ENCODE data around the gene ITGA2B.
A peak's percentile ranks its signal among the peaks of the same experiment; 100 is the strongest.
"Not testable (repeated sequence)": the region's sequence is repeated elsewhere in the genome, so short reads cannot be mapped to it uniquely, and the experiment has no call there.

The ITGA2B gene

DNA sequence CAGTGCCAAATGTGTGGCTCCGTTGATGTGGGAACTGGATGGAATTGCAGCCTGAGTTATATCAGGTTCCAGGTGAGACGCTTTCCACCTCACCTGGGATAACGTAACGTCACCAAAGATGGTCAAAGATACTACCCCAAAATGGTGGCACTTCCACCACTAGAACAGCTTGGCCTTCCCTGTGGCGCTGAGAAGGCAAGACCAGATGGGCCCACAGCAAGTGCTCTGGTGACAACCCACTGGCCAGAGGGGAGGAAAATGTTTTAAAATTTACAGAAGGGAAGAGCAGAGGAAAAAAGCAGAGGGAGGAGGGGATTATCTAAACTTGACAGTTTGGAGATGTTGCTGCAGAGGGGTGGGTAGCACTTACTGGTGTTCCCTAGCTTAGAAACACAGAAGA lies 7.5 kb upstream of the ITGA2B start:
- H3K4me3 ChIP-seq (ENCODE audit: low read length), result no peak overlapping the region

DNA sequence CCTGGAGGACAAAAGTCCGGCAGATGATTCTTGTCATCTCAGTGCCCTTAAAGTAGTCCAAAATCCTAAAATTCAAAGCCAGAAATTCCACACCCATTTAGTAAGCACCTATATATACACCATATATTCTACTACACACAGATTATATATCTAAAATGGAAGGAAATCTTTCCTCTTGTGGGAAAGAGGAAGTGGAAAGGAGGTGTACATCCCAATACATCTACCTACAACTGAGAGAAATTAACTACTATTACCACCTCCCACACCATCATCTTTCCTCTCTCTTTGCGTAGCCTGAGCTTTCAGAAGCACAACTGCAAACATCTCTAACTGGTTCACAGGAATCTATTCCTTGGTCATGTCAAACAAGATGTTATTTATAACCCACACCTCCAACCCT lies 5.4 kb upstream of the ITGA2B start:
- H3K4me3 ChIP-seq (ENCODE audit: low read length), result no peak overlapping the region
- DNase-seq (ENCODE audit: low read depth, low spot score), result no peak

More for the DNA sequence above, 7.5 kb upstream of the ITGA2B start:
- DNase-seq (ENCODE audit: low read depth, low spot score), result no peak

DNA sequence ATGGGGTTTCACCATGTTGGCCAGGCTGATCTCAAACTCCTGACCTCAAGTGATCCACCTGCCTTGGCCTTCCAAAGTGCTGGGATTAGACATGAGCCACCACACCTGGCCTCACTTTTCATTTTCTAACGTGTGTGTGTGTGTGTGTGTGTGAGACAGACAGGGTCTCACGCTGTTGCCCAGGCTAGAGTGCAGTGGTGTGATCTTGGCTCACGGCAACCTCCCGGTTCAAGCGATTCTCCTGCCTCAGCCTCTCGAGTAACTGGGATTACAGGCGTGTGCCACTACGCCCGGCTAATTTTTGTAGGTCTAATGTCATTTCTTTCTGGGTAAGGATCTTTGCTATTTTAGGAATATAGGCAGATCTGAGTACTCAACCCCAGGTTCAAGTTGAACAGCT lies 4.7 kb upstream of the ITGA2B start:
- H3K4me3 ChIP-seq (ENCODE audit: low read length); DNase-seq (ENCODE audit: low read depth, low spot score): not testable (repeated sequence)

DNA sequence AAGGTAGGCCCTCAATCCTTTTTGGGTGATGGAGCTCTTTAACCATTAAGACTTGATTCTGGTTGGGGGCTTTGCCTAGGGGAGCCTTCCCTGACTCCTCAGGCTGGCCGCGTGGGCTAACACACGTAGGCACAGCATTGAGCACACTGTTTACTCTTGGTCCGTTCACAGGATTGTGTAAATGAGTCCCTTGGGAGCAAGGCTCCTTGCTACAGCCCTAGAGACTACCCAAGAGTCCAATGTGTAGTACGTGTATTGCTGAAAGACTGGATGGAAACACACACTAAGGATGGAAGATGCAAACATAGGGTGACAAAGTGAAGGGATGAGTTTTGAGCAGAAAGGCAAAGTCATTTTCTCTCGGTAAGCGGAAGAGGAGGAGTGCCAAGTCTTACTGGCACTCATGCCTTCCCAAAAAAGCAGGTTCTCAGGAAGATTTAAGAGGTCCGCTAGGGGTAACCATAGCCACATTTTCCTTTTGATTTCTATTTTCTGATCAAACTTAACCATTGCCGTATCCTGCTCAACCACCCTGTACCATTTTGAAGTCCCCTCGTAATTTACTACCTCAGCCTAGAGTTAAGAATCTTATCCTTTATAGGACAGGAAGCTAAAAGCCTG lies 911 bp upstream of the ITGA2B start:
- no peak overlapping the region for H3K4me3 ChIP-seq (ENCODE audit: low read length)
- DNase-seq (ENCODE audit: low read depth, low spot score), result no peak

DNA sequence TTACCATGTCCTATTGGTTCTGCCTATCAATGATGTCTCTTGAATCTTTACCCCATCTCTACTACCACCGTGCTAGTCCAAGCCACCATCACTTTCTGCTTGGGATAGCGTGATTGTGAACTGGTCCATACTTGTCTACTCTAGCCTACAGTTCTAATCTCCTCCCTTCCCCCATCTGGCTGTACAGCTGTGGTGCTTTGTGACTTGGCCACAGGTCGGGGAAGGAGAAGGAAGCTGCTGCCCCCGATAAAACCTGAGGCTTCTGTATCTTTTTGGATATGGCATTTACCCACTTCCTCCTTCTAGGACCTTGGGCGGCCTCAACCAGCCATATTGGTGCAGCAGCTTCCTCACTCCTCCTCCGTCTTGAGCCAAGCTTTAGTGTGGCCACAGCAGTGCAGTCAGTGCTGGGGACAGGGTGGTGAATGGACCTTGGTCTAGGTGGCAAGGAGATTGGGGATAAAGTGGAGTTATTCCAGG lies 314 bp upstream of the ITGA2B start:
- H3K4me3 ChIP-seq (ENCODE audit: low read length), result no peak overlapping the region
- peak; percentile 38 for DNase-seq (ENCODE audit: low read depth, low spot score)

DNA sequence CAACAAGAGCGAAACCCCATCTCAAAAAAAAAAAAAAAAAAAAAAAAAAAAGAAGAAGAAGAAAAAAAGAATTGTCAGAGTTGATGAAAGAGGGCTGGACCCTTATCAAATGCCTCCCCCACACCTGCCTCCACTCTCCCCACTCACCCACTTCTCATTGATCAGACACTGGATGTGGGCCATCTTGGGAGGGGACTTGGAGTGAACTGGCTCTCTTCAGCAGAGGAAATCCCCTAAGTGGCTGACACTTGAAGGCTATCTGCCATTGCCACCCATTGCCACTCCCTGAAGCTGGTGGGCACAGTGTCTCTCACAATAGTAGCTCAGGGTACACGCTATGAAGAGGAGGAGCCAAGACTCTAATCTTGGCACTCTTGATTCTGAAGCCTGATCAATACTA lies 1.6 kb downstream of the ITGA2B start:
- DNase-seq (ENCODE audit: low read depth, low spot score), result no peak
- no peak overlapping the region for H3K4me3 ChIP-seq (ENCODE audit: low read length)

DNA sequence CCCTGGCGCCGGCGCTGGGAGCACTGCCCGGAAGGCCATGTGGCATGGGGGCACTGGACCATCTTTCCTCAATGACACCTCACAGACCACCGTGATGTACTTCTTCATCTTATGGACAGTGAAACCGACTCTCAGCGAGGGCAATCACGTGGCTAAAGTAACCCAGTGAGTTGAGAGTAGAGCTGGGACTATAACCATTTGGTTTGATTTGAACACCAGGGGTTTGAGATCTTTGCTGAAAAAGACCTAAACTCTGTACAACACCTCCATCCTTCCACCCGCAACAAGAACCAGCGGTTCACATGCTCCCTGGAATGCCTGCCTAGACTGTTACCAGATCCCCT lies 3.3 kb downstream of the ITGA2B start:
- H3K4me3 ChIP-seq (ENCODE audit: low read length), result no peak overlapping the region; the same call in 1 of the 2 replicates
- DNase-seq (ENCODE audit: low read depth, low spot score), result no peak

DNA sequence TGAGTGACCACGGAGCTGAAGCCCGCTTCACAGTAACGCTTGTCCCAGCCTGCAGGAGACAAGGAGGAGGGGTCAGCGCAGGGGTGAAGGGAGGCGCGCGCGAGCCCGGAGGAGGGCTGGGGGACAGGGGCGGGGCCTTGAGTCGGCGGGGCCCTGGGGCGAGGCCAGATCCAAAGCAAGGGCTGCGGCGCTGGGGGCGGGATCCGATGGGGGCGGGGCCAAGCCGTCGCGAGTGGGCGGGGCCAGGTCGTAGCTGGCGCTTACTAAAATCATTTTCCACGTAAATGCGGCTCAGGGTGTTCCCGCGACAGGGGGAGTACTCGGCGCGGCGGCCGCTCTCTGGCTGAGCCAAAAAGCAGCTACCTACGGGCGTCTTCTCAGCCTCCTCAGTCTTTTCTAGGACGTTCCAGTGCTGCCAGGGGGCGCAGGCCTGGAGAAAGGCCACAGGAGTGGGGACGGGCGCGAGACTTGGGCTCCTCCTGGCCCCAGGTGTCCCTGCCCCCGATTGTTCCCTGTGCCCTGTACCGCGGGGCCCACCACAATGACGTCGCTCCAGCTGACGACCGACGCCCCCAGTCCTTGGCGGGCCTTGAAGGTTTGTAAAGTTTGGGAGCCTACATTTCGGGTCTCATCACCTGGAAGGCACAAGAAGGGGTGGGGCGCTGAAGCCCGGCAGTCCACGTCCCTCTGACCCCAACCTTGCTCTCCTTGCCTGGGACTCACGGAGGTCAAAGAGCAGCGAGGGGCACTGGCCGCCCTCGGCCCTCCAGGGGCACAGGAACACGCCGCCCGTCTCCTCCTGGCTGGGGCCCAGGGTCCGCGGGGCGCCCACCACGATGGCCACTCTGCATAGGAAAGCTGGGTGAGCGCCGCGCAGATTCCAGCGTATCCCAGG lies 3.9 kb downstream of the ITGA2B start:
- DNase-seq (ENCODE audit: low read depth, low spot score), result peak; percentile 76
- peak overlapping the region; percentile 61 for H3K4me3 ChIP-seq (ENCODE audit: low read length)

DNA sequence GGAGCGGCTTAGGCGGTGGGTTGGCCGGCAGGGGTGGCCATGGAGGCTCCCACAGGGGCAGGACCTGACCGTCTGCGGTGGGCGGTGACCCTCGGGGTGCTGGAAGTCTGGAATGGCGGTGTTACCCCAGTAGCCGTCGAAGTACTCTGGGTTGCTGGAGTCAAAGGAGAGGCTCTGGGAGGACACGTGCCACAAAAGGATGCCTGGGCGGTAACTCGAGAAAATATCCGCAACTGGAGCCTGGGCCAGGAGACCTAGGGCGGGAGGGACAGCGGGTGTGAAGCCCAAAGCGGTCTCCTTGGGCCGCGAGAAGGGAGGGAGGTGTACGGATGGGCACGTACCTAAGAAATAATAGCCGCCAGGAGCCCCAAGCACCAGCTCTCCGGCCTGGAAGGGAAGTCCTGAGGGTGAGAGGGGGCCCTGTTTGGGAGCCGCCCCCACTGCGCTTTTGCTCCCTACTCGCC lies 4.6 kb downstream of the ITGA2B start:
- peak overlapping the region; percentile 61 for H3K4me3 ChIP-seq (ENCODE audit: low read length)
- DNase-seq (ENCODE audit: low read depth, low spot score), result no peak

DNA sequence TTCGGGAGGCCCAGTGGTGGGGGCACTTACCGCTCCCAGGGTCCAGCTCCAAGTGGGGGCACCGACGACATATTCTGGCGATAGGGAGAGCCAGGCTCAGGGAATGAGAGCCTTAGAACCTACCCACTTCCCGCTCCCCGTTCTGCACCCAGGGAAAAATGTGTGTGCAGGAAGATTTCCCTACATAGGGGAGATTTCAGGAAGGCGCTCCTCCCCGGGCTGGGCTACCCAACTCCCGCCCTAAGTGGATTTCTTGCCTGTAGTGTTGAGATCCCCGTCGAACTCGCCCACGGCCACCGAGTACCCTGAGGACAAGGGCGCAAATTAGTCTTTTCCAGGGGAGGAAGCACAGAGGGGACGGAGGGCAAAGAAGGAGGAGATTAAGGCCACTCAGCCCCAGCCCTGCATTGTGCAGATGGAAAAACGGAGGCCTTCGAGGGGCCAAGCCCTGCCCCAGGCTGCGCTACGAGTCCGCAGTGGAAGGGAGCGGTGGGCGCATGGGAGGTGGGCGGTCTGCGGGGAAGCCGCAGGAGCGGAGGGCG lies 5.1 kb downstream of the ITGA2B start:
- H3K4me3 ChIP-seq (ENCODE audit: low read length), result no peak overlapping the region
- no peak for DNase-seq (ENCODE audit: low read depth, low spot score)

DNA sequence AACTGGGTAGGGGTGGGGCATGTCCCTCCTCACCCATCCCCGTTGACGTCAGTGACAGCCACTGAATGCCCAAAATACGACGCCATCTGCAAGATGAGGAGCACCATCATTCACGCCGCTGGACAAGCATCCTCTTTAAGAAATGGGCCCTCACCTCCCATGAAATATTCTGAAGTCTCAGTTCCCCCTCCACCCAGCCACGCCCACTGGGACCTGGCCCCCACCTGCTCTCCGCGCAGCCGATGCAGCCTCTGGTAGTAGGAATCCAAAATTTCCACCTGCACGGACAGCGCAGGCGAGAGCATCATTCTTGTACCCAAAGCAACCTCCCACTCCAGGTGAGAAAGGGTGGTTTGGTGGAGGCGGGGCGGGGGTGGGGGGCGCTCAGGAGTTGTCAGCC lies 5.6 kb downstream of the ITGA2B start:
- no peak overlapping the region for H3K4me3 ChIP-seq (ENCODE audit: low read length)
- DNase-seq (ENCODE audit: low read depth, low spot score), result no peak

DNA sequence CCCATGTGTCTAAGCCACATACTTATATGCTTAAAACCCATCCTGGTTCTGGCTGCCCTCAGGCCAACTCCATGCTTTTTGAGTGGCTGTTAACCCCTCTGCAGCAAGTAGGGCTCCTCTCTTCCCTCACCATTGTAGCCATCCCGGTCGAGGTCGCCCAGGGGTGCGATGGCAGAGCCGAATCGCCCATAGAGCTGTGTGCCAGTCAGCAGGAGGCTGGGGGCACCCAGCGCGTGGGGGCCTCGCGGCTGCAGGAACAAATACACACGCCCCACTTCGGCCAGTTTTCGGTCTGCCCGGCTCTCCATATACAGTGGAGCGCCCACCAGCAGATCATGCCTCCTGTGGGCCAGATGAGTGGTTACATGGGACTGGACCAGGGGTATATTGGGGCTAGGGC lies 6.1 kb downstream of the ITGA2B start:
- DNase-seq (ENCODE audit: low read depth, low spot score), result no peak
- no peak overlapping the region for H3K4me3 ChIP-seq (ENCODE audit: low read length)

DNA sequence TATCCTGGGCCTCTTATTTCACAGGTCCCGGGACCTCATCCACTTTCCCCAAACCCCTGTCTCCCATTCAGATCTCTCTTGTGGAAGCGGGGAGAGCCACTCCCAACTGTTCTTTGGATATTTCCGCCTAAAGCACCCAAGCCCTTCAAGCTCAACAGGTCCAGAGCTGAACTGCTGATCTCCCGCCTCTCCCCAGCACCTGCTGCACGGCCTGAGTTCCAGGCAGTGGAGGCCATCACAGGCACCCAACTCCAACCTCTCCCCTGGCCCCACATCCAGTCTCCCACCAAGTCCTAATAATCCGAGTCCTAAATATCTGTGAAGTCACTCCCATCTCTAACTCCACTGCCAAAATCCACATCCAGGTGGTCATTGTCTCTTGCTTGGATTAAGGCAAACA lies 6.5 kb downstream of the ITGA2B start:
- H3K4me3 ChIP-seq (ENCODE audit: low read length), result no peak overlapping the region
- no peak for DNase-seq (ENCODE audit: low read depth, low spot score)

DNA sequence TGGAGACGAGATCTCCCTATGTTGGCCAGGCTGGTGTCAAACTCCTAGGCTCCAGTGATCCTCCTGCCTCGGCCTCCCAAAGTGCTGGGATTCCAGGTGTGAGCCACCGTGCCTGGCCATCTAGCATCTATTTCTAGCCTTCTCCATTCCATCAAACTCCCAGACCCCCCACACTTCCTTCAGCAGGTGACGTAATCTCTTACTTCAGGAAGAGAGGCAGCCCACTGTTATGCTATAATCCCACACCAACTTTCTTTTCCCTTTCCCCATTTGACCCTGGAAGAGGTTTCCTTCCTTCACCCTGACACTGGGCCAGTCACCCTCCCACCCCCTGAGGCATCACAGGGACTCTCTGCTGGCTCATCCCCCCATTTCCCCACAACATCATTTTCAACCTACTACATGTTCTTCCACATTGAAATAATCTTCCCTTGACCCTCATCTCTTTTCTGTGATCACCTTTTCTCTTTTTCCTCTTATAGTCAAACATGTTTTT lies 7.6 kb downstream of the ITGA2B start:
- DNase-seq (ENCODE audit: low read depth, low spot score), result no peak
- H3K4me3 ChIP-seq (ENCODE audit: low read length), result no peak overlapping the region

DNA sequence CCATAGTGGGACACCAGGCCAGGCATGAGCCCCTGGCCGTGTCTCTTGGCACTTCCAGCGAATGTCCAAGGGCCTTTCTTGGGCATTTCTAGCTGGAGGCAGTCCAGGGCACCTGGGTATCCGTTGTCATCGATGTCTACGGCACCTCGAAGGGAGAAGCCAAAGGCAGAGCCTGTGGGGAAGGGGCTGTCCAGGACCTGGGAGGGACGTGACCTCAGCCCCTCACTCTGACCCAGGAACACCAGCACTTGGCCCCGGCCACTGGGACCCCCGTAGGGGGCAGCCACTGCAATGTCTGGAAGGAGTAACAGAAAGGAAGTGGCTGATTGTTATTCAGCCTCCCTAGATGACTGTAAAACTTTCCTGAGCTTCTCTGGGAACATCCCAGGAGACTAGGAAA lies 8.7 kb downstream of the ITGA2B start:
- no peak overlapping the region for H3K4me3 ChIP-seq (ENCODE audit: low read length)
- no peak for DNase-seq (ENCODE audit: low read depth, low spot score)

DNA sequence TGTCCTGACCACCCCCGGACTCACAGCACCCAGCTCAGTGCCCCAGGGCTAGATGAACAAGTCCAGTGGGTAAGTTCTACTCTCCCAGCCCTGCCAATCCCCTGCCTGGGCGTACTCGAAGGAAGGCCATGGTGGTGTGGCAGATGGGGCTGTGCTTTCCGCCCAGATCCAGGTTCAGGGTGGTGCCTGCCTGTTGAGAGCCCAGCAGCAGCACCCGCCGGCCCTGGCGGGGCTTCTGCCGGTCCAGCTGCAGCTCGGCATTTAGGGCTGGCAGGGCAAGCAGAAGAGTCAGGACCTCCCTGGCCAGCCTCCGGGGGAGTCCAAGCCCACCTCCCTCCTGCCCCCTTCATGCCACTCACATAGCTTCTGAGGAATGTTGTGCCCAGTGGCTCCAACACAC lies 9.6 kb downstream of the ITGA2B start:
- DNase-seq (ENCODE audit: low read depth, low spot score), result no peak
- H3K4me3 ChIP-seq (ENCODE audit: low read length), result no peak overlapping the region

DNA sequence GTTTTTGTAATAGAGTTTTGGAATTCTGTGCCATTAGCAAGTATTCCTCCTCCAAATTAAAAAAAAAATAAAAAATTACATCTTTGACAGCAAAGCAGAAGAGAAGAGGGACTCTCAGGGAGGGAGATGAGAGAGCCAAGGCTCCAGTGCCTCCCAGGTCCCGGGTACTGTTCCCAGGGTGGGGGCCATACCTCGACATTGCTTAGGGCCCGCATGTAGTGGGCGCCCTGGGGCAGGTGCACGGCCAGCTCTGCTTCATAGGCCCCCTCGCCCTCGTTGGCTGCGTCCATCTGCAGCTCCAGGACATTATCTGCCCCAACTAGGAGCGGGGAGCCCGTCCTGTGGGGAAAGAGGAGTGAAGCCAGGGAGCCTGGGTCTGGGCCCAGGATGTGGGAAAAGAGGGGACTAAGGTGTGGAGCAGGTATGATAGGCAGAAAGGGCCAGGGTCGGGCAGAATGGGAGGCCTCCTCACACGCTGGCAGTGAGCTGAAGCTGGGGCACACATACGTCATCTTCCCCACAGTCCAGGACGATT lies 11.2 kb downstream of the ITGA2B start:
- no peak for DNase-seq (ENCODE audit: low read depth, low spot score)
- no peak overlapping the region for H3K4me3 ChIP-seq (ENCODE audit: low read length)

DNA sequence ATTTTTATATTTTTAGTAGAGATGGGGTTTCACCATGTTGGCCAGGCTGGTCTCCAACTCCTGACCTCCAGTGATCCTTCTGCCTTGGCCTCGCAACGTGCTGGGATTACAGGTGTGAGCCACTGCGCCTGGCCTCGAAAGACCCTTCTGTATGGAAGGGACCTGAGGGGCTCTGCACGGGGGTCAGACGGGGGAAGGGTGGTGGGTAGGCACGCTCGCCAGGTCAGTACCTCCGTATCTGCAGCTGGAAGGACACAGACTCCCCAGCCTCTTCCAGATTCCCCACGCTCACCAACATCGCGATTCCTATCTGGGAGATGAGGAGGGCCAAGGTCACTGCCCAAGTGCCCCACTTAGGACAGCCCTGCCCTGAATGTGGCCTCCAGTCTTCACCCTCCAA lies 12.7 kb downstream of the ITGA2B start:
- H3K4me3 ChIP-seq (ENCODE audit: low read length), result no peak overlapping the region

DNA sequence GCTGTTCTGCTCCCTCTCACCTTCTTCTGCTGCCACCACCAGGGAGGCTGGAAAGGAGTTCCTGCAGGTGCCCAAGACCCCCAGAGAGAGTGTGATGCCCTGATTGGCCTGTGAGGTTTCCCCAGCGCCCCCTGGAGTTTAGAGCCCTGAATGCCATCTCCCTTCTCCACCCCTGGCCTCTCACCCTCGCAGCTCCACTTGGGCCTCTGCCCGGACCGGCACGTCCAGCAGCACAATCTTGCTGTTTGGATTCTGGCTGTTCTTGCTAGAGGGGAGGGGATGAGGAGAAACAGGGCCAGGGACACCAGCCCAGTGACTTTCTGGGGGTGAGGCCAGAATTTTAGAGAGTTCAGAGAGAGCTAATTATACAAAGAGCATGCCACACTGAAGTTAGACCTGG lies 13.3 kb downstream of the ITGA2B start:
- no peak overlapping the region for H3K4me3 ChIP-seq (ENCODE audit: low read length)
- DNase-seq (ENCODE audit: low read depth, low spot score), result no peak

More for the DNA sequence above, 12.7 kb downstream of the ITGA2B start:
- no peak for DNase-seq (ENCODE audit: low read depth, low spot score)
